HepG2 (cell line): ENCODE measurements around the gene HCFC1R1. TPM values are rescaled to one million over a fixed set of nuclear protein-coding genes. Genes with fewer than 3 reads are reported as not detected.

Experiments used
- DNMT3B ChIP-seq: conservative IDR thresholded peaks from 2 replicates; pipeline ENCODE4 v1.6.1; 2016; ENCODE audit warnings: missing biosample characterization, control low read depth
- GPN1 ChIP-seq: sonication (generic); formaldehyde crosslinking; IDR thresholded peaks from 2 replicates; pipeline ENCODE4 v1.5.1; 2020; ENCODE audit warnings: missing genetic modification reagents, borderline replicate concordance
- HCFC1 ChIP-seq: fragments of 150-350 bp; IDR thresholded peaks from 2 replicates; pipeline ENCODE4 v1.6.1; 2014; ENCODE audit warnings: low read depth, low read length
- HMGXB4 ChIP-seq, 2 experiments: sonication (generic) in 1 of 2; formaldehyde crosslinking in 1 of 2; IDR thresholded peaks; 2 replicates each; pipeline versions ENCODE4 v1.4.0 to v1.6.1; 2018 to 2020; ENCODE audit warnings: missing genetic modification reagents in 2 of 2, borderline replicate concordance in 1 of 2, low read depth in 1 of 2, mild to moderate bottlenecking in 1 of 2, missing biosample characterization in 1 of 2
- HNRNPLL ChIP-seq: fragments of 200-400 bp; formaldehyde crosslinking; IDR thresholded peaks from 2 replicates; pipeline ENCODE4 v1.6.1; 2017; ENCODE audit warnings: mild to moderate bottlenecking, low read depth, low read length; ENCODE audit not compliant: poor library complexity, severe bottlenecking
- KAT7 ChIP-seq: IDR thresholded peaks from 2 replicates; pipeline ENCODE4 v1.6.1; 2018; ENCODE audit warnings: borderline replicate concordance, missing compliant biosample characterization
- KLF6 ChIP-seq: IDR thresholded peaks from 2 replicates; pipeline ENCODE4 v1.8.0; 2016; ENCODE audit warnings: missing biosample characterization, missing genetic modification reagents
- POLR2G ChIP-seq: fragments of 200-400 bp; formaldehyde crosslinking; IDR thresholded peaks from 2 replicates; pipeline ENCODE4 v1.6.1; 2018; ENCODE audit warnings: mild to moderate bottlenecking, low read depth, low read length, moderate library complexity
- RARG ChIP-seq: sonication (generic); formaldehyde crosslinking; IDR thresholded peaks from 2 replicates; pipeline ENCODE4 v1.4.0; 2020; ENCODE audit warnings: low read depth, mild to moderate bottlenecking, missing genetic modification reagents
- RBFOX2 ChIP-seq: fragments of 200-400 bp; formaldehyde crosslinking; IDR thresholded peaks from 2 replicates; pipeline ENCODE4 v1.6.1; 2017; ENCODE audit warnings: low read depth, mild to moderate bottlenecking, low read length
- RERE ChIP-seq: IDR thresholded peaks from 2 replicates; pipeline ENCODE4 v1.6.1; 2016; ENCODE audit warnings: low read depth, missing genetic modification reagents, missing compliant biosample characterization
- TFDP2 ChIP-seq: sonication (generic); formaldehyde crosslinking; IDR thresholded peaks from 2 replicates; pipeline ENCODE4 v1.4.0; 2020; ENCODE audit warnings: missing genetic modification reagents
- ZBTB46 ChIP-seq: sonication (generic); formaldehyde crosslinking; IDR thresholded peaks from 2 replicates; pipeline ENCODE4 v1.4.0; 2020; ENCODE audit warnings: mild to moderate bottlenecking, missing genetic modification reagents, borderline replicate concordance
- ZNF451 ChIP-seq: sonication (generic); formaldehyde crosslinking; IDR thresholded peaks from 2 replicates; pipeline ENCODE4 v1.5.0; 2020; ENCODE audit warnings: mild to moderate bottlenecking, missing genetic modification reagents
- ZNF546 ChIP-seq: sonication (generic); formaldehyde crosslinking; conservative IDR thresholded peaks from 2 replicates; pipeline ENCODE4 v1.8.1; 2023; ENCODE audit warnings: mild to moderate bottlenecking, missing genetic modification reagents
- ZNF619 ChIP-seq: sonication (generic); formaldehyde crosslinking; IDR thresholded peaks from 2 replicates; pipeline ENCODE4 v1.4.0; 2020; ENCODE audit warnings: mild to moderate bottlenecking, missing genetic modification reagents
- ZNF713 ChIP-seq: sonication (generic); formaldehyde crosslinking; IDR thresholded peaks from 2 replicates; pipeline ENCODE4 v1.4.0; 2020; ENCODE audit warnings: mild to moderate bottlenecking, missing genetic modification reagents
- ZNF883 ChIP-seq: sonication (generic); formaldehyde crosslinking; IDR thresholded peaks from 2 replicates; pipeline ENCODE4 v1.5.1; 2020; ENCODE audit warnings: mild to moderate bottlenecking, missing genetic modification reagents; ENCODE audit errors: not compliant biosample characterization
- polyA plus RNA-seq, 8 experiments: library from polyadenylated mRNA; depleted of rRNA in 3 of 8; stranded (reverse) in 7 of 8; unstranded in 1 of 8; fragments of >200 nt; fragmentation: Illumina TruSeq in 4 of 8; extraction: Trizol in 4 of 8; gene quantifications; 2 replicates each; pipeline versions ENCODE4 v1.2.1 to v1.2.3, GENCODE V29; 2011 to 2016; ENCODE audit warnings: low read depth in 4 of 8, missing spikeins in 1 of 8, mixed read lengths in 1 of 8; ENCODE audit not compliant: insufficient read depth in 1 of 8
- total RNA-seq, 5 experiments: library from RNA; depleted of rRNA; stranded (reverse); fragments of >200 nt; fragmentation: Illumina TruSeq; extraction: Trizol; gene quantifications; 2 replicates each; pipeline ENCODE4 v1.2.3, GENCODE V29; 2016; ENCODE audit warnings: low read depth in 1 of 5
- TF ChIP-seq, protein P1 (sequence below): sonication (generic); formaldehyde crosslinking; conservative IDR thresholded peaks from 2 replicates; pipeline ENCODE4 v1.4.0; 2020; ENCODE audit warnings: missing genetic modification reagents

The HCFC1R1 gene
- total and polyA plus RNA-seq, 2 of the 13 experiments (the other 11 are each of a cell fraction or from before 2014, with no cell fraction given) = 13.8 to 16.1 TPM

GRCh38 chr16:3020247-3020603 is 3.5 kb downstream of the HCFC1R1 start, which contains the start of gene TNFRSF12A (continued):
- TF ChIP-seq ZNF713 = no peak
- peak; percentile 91 for TF ChIP-seq RBFOX2
- TF ChIP-seq GPN1 (CRISPR knock-in tag) = no peak
- peak; percentile 58; the same call in 1 of the 2 replicates for TF ChIP-seq ZNF451 (CRISPR knock-in tag)
- TF ChIP-seq RERE (CRISPR knock-in tag) = no peak
- no peak for TF ChIP-seq RARG (CRISPR knock-in tag)
- TF ChIP-seq ZNF619 (CRISPR knock-in tag) = peak; percentile 56; the same call in 1 of the 2 replicates
- TF ChIP-seq HNRNPLL = peak; percentile 77
- peak; percentile 42; the same call in 1 of the 2 replicates for TF ChIP-seq ZNF546 (CRISPR knock-in tag)
- TF ChIP-seq, protein P1, sequence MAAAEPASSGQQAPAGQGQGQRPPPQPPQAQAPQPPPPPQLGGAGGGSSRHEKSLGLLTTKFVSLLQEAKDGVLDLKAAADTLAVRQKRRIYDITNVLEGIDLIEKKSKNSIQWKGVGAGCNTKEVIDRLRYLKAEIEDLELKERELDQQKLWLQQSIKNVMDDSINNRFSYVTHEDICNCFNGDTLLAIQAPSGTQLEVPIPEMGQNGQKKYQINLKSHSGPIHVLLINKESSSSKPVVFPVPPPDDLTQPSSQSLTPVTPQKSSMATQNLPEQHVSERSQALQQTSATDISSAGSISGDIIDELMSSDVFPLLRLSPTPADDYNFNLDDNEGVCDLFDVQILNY = no peak
- no peak for TF ChIP-seq TFDP2 (CRISPR knock-in tag)
- no peak for TF ChIP-seq HCFC1
- TF ChIP-seq ZBTB46 (CRISPR knock-in tag) = 0 out of 2 replicates have a peak, but pooled peaks have one; percentile 9
- peak; percentile 78 for TF ChIP-seq KLF6 (CRISPR knock-in tag)
- TF ChIP-seq HMGXB4 (CRISPR knock-in tag; IDR thresholded peaks at IDR 0.05; ENCODE audit: borderline replicate concordance in 1 of 2, low read depth in 1 of 2) = peak in 1 of 2 experiments; percentile 26; a peak in 1 of 4 replicates
- TF ChIP-seq POLR2G = peak; percentile 86
- no peak for TF ChIP-seq DNMT3B
- TF ChIP-seq KAT7 (CRISPR knock-in tag) = no peak
- TF ChIP-seq ZNF883 (CRISPR knock-in tag) = peak; percentile 53
